GM20000 (cell line): ENCODE measurements around the gene SOX18.

Experiments
- DNase-seq: peaks from one replicate; pipeline ENCODE4 v3.0.0; 2012; ENCODE audit warnings: low spot score
- CTCF ChIP-seq: IDR thresholded peaks from 2 replicates; pipeline ENCODE4 v1.5.1; 2012; ENCODE audit warnings: mild to moderate bottlenecking, control low read depth; ENCODE audit errors: extremely low read depth, missing control alignments

SOX18 gene

DNA sequence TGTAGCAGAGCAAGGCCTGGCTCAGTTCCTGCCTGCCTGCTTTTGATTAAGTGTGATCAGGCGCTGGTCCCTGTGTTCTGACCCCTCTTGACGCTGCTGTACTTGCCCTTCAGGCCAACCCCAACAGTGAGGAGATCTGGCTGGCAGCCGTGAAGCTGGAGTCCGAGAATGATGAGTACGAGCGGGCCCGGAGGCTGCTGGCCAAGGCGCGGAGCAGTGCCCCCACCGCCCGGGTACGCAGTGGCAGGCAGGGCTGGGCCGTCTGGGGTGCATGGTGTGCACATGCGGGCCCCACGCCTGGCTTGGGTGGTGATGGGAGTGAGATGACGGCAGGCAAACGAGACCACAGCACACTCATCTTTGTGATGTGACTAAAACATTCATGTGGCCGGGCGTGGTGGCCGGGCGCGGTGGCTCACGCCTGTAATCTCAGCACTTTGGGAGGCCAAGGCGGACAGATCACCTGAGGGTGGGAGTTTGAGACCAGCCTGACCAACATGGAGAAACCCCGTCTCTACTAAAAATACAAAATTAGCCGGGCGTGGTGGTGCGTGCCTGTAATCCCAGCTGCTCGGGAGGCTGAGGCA is 23.5 kb downstream of the SOX18 start:
- no peak for DNase-seq
- no peak for TF ChIP-seq CTCF

- DNase-seq, result no peak
- TF ChIP-seq CTCF, result no peak
These were observed 24.2 kb downstream of the SOX18 start for GRCh38 chr20:64025101-64025825.

- TF ChIP-seq CTCF, result no peak
- no peak for DNase-seq
These were observed 25.1 kb downstream of the SOX18 start for GRCh38 chr20:64024141-64024990.

GRCh38 chr20:64023361-64024140 is 25.9 kb downstream of the SOX18 start:
- DNase-seq, result no peak
- TF ChIP-seq CTCF, result no peak

- TF ChIP-seq CTCF, result no peak
- DNase-seq, result no peak
These were observed 26.6 kb downstream of the SOX18 start for GRCh38 chr20:64022671-64023360.

GRCh38 chr20:64021124-64021975 is 28.1 kb downstream of the SOX18 start:
- no peak for DNase-seq
- TF ChIP-seq CTCF, result no peak
